ENCODE measurements around the gene SELENOM.
"Not testable (repeated sequence)": the region's sequence is repeated elsewhere in the genome, so short reads cannot be mapped to it uniquely, and the experiment has no call there.

The SELENOM gene

GRCh38 chr22:31103899-31104694 lies 3.3 kb downstream of the SELENOM start:
- DNase-seq = no peak

- DNase-seq = no peak
Observed at GRCh38 chr22:31103111-31103510, 4.3 kb downstream of the SELENOM start.

GRCh38 chr22:31102441-31103081 lies 4.8 kb downstream of the SELENOM start:
- DNase-seq = no peak

- DNase-seq = no peak
Observed at GRCh38 chr22:31100762-31101525, 6.4 kb downstream of the SELENOM start.

GRCh38 chr22:31099841-31100761 lies 7.3 kb downstream of the SELENOM start:
- no peak for DNase-seq

GRCh38 chr22:31099386-31099785 lies 8.0 kb downstream of the SELENOM start:
- DNase-seq = no peak

GRCh38 chr22:31098632-31099110 lies 8.7 kb downstream of the SELENOM start:
- DNase-seq = no peak

GRCh38 chr22:31097941-31098631 lies 9.3 kb downstream of the SELENOM start:
- no peak for DNase-seq

- DNase-seq = not testable (repeated sequence)
Observed at GRCh38 chr22:31097539-31097938, 9.8 kb downstream of the SELENOM start.

GRCh38 chr22:31096657-31097279 lies 10.6 kb downstream of the SELENOM start:
- DNase-seq = no peak

GRCh38 chr22:31095637-31096249 lies 11.6 kb downstream of the SELENOM start:
- DNase-seq = no peak

- DNase-seq = no peak
Observed at GRCh38 chr22:31094741-31095140, 12.6 kb downstream of the SELENOM start.

- no peak for DNase-seq
Observed at GRCh38 chr22:31094021-31094551, 13.3 kb downstream of the SELENOM start.

GRCh38 chr22:31093086-31093850 lies 14.1 kb downstream of the SELENOM start:
- DNase-seq = no peak

- DNase-seq = no peak
Observed at GRCh38 chr22:31092161-31092560, 15.2 kb downstream of the SELENOM start.

- no peak for DNase-seq
Observed at GRCh38 chr22:31091106-31091975, 16.0 kb downstream of the SELENOM start.

- DNase-seq = no peak
Observed at GRCh38 chr22:31090217-31091085, 16.9 kb downstream of the SELENOM start.

Measured in stimulated activated CD4-positive, alpha-beta T cell treated with anti-CD3 and anti-CD28 coated beads, Interleukin-4, amount 100 ng/mL, for 24 hours (primary cell).